AG08396 (cell line): ENCODE measurements around the gene GIMAP8.
A peak's percentile ranks its signal among the peaks of the same experiment; 100 is the strongest.
"Not testable (repeated sequence)": the region's sequence is repeated elsewhere in the genome, so short reads cannot be mapped to it uniquely, and the experiment has no call there.

Experiments used
- DNase-seq: peaks from one replicate; pipeline ENCODE4 v3.0.0; 2012; ENCODE audit warnings: low spot score, mixed read lengths

GIMAP8 gene

DNA sequence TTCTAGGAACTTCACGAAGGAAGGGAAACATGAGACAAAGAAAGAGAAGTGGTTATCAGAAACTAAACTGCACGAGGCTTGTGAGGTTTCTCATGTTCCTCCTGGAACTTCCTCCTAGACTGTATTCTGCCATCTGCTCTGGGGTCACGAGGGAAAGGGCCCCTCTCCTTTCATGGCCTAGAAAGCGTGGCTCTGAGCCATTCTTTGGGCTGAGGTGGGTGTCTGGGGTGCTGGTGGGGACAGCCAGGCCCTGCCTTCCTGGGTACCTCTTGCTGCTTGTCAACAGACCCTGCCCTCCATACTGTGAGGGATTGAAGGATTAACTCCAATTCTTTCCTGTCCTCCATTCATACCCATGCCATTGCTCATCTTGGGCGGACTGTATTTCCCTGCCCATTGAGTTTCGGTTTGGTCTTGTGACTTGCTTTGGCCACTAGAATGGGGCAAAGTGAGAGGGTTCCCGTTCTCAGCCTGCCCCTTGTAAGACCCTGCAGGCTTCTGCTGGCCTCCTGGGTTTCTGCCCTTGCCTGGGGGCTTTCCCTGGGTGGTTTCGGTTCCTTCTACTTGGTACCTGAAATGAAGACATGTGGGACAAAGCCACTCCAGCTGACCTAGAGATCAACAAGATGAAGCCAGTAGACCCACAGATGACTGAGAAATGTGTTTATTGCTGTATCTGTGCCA, 14.9 kb upstream of the GIMAP8 start:
- DNase-seq, result no peak

- no peak for DNase-seq
Observed at GRCh38 chr7:150439967-150440366, 10.5 kb upstream of the GIMAP8 start.

- DNase-seq, result no peak
Observed at GRCh38 chr7:150441524-150441923, 8.9 kb upstream of the GIMAP8 start.

DNA sequence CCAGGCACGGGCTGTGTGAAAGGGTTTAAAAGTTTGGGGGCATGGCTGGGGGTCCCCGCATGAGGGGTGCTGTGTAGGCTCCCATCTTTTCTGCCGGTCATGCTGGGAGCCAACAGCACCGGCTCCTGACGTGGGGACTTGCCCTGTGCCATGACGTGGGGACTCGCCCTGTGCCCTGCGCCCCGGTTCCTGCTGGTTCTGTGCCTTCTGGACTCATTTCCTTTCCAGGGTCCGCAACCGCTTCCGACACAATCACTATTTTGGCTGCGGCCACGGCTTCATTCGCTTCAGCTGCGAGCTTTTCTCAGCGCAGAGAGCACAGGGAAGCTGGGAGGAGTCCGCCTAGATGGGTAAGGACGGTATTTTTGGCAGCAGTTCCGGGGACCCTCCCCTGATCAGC, 7.6 kb upstream of the GIMAP8 start:
- DNase-seq, result no peak

DNA sequence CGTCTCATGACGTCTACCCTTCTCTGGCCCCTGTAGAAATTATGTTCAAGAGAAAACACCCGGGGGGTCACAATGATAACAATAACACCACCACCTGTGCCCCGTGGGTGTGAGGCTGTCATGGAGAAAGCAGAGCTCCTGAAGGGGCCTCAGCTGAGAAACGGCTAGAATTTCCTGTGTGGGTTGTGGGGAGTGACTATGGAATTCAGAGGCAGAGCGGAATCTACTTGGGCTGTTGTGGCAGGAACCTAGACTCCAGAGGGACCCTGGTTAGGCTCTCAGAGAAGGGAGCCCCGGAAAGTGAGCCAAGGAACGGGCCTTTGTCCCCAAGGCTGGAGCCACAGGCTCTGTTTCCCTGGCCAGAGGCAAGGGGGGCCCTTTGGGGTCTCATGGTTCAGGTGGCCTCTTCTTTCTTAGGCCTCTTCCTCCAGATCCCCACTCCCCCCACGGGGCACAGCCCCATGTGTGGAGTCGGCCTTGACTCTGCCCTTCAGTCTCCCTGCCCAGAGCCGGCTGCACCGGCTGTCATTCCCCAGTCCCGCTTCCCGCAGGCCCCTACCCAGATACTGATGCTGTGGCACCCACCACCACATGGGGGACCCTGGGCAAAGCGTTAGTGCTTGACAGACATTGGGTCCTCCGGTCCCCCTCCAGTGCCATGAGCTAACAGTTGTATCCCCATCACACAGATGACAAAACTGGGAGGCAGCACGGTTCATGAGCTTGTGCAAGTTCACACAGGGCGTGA, 6.5 kb upstream of the GIMAP8 start:
- no peak for DNase-seq

- no peak for DNase-seq
Observed at GRCh38 chr7:150444674-150445365, 5.6 kb upstream of the GIMAP8 start.

- no peak for DNase-seq
Observed at GRCh38 chr7:150446288-150446938, 4.0 kb upstream of the GIMAP8 start.

- DNase-seq, result no peak
Observed at GRCh38 chr7:150447966-150448788, 2.3 kb upstream of the GIMAP8 start.

- peak; percentile 89 for DNase-seq
Observed at GRCh38 chr7:150448789-150449147, 1.7 kb upstream of the GIMAP8 start.

DNA sequence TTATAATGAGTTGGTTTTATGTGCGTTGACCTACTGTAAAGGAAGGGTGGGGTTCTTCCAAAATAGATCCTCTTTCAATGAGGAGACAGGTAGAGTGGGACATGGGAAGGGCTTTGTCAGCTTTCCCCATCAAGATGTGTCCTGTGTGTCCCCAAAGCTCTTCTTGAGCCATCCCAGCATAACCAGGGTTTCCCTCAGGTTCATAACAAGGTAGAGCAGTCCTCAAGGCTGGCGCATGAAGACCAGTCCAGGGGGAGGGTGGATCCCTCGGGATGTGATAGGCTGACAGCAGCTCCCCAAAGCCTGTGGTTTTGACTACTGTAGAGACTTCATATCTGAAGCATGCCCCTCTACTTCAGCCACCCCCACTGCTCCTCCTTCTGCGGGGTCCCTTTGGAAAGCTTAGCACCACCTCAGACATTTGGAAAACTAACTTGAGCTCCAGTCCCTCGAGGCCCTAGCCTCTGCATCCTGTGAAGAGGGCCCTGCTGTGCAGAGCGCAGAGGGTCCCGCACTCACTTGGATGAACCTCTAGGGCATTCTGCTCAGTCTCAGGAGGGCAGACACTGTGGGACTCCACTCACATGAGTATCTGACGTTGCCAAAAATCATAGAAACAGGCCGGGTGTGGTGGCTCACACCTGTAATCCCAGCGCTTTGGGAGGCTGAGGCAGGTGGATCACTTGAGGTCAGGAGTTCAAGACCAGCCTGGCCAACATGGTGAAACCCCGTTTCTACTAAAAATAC, 1.1 kb upstream of the GIMAP8 start:
- no peak for DNase-seq

DNA sequence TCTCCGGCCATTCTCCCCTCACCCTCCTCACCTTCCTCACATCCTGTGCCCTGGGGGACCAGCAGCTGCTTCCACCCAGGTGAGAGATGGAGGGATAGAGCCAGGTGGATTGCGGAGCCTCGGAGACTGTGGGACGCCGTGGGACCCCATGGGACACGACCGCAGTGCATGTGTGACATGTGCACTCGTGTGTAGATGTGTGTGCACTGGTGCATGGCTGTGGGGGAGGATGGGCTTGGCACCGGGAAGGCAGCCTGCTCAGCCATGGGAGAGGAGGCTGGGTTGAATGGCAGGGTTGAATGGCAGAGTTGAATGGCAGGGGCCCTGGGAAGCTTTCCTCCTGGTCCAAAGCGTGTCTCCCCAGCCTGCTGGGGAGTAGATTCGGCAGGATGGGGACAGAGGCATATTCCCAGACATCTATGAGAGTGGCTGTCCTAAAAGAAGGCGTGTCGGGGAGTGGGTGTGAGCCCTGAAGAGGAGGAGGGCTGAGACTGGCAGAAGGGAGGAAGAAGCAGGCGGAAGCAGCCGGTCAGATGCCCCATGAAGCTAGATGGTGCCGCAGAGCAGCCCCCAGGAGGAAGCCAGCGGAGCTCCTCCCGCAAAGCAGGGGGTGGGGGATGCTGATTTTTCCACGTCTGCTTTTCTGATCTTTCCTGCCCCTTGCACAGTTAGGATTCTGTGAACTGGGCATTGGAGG, 815 bp downstream of the GIMAP8 start:
- DNase-seq, result no peak

GRCh38 chr7:150451833-150452461, 1.5 kb downstream of the GIMAP8 start:
- no peak for DNase-seq

DNA sequence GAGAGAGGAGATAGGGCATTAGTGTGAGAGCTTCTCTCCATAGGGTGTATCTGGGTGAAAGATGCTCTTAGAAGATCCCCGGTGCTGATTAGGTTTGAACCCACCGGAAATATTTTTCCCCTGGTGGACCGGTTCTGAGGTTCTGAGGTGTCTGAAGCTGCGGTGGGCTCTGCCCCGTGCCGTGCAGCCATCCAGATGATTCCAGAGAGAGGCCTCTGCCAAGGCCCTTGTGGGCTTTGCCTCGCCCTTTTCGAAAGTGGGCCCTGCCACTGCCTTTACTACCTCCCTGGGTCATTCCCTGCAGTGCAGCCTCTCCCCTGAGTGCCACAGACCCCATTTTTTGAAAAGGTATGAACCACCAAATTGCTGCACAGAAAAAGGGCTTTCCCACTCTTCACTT, 2.8 kb downstream of the GIMAP8 start:
- no peak for DNase-seq

- DNase-seq, result no peak
Observed at GRCh38 chr7:150453892-150454291, 3.5 kb downstream of the GIMAP8 start.

DNA sequence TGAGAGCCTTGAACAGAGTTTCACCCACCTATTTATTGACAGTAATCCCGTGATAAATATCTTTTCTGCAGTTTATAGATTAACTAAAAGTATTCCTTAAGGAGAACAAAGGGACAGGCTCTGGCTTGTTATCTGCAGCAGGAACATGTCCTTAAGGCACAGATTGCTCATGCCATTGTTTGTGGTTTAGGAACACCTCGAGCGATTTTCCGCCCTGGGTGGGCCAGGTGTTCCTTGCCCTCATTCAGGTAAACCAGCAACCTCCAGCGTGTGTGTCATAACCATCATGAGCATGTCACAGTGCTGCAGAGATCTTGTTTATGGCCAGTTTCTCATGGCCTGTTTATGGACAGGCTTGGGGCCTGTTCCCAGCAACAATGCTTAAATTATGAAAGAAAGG, 6.6 kb downstream of the GIMAP8 start:
- DNase-seq, result not testable (repeated sequence)

DNA sequence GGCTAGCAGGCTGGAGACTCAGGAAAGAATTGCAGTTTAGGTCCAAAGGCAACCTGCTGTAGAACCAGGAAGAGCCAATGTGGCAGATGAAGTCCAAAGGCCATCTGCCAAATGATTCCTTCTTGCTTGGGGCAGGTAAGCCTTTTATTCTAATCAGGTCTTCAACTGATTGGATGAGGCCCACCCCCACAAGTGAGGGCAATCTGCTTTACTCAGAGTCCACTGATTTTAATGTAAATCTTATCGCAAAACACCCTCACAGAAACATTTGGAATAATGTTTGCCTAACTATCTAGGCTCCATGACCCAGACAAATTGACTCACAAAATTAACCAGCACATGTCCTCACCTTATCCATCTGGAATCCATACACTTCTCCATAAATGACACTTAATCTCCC, 7.8 kb downstream of the GIMAP8 start:
- DNase-seq, result no peak

DNA sequence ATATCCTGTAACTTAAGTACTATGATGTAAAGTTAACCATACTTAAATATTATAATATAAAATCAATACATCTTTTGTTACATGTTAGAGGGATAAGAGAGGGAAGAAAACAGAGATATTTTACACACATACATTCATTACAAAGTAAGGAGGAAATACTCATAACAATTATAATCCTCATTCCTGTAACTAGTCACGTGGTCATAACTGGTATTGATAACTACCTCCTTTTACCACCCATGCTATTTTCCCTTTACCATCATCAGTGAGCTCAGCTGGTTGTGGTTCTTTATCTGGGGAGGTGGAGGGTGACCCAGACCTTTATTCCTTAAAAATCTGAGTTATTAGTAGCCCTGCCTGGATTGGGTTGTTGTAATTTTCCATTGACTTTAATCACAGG, 8.3 kb downstream of the GIMAP8 start:
- no peak for DNase-seq

GRCh38 chr7:150461520-150461919, 11.1 kb downstream of the GIMAP8 start:
- no peak for DNase-seq

DNA sequence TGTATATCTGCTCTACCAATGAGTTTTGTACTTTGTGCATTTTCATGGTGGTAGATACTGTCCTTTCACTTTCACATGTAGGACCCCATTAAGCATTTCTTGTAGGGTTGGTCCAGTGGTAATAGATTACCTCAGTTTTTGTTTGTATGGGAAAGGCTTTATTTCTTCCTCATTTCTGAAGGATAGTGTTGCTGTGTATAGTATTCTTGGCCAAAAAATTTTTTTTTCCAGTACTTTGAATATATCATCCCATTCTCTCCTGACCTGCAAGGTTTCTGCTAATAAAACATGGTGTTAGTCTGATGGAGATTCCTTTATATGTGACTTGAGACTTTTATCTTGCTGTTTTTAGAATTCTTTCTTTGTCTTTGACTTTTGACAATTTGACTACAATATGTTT, 12.0 kb downstream of the GIMAP8 start:
- no peak for DNase-seq

DNA sequence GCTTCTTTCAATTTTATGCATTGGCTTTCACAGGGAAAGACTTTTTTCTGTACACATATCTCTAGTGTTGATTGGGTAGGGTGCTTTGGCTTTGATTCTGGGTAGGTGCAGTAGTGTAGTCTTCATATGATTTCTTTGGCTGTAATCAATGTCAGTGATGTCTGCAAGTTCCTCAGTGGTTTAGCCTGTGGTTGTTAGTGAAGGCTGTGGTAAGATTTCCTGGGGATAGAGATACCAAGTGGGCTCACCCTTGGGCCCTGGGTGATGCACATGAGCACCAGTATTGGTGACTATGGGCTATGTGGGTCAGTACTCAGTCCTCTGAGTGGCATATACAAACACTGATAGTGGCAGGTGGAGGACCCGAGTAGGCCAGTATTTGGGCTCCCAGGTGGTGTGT, 13.0 kb downstream of the GIMAP8 start:
- no peak for DNase-seq
